HG03558 (cell line): ENCODE results near the gene ABTB2.

Experiments
- ATAC-seq: cut with Tn5 transposase; IDR thresholded peaks from one replicate; pipeline ENCODE4 v1.9.1; 2021; ENCODE audit warnings: moderate number of reproducible peaks; ENCODE audit not compliant: unreplicated experiment; ENCODE audit errors: extremely low read depth

Gene ABTB2

DNA sequence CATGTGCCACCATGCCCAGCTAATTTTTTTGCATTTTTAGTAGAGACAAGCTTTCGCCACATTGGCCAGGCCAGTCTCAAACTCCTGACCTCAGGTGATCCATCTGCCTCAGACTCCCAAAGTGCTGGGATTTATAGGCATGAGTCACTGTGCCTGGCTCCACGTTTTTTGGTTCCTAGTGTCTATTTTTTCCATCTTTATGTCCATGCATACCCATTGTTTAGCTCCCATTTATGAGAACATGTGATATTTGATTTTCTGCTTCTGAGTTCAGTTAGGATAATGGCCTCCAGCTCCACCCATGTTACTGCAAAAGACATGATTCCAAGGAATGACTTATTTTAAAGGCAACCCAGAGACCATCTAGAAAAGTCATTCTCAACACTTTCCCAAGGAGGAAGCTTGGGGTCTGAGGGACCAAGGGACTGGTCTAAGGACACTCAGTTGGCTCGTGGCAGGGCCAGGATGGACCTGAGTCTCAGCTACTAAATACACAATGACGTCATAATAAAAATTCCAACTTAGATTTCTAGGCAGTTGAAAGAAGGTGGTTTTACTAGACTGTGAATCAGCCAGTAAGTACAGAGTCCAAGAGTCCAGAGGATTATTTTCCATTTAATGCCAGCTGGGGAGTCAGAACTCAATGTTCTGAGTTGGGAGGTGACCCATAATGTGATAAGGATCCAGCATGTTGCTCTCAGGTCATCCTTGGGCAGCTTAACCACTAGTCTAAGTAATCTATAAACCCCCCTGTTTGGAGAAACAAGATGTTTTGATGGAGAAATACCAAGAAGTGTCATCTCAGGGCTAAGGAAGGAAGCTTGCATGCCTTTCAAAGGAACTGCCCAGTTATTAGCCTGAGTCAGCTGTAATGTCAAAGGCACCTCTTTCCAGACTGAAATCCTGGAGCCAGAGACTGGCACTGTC, 39.4 kb downstream of the ABTB2 start:
- ATAC-seq: no peak

DNA sequence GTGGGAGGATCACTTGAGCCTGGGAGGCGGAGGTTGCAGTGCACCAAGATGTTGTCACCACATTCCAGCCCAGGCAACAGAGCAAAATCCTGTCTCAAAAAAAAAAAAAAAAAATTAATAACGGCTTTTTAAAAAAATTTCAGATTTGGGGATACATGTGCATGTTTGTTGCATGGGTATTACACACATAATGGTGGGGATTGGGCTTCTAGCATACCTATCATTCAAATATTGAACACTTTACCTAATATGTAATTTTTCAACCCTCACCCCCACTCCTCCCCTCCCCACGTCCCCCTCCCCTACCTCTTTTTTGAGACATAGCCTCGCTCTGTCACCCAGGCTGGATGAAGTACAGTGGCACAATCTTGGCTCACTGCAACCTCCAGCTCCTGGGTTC, 40.1 kb downstream of the ABTB2 start:
- ATAC-seq: no peak

DNA sequence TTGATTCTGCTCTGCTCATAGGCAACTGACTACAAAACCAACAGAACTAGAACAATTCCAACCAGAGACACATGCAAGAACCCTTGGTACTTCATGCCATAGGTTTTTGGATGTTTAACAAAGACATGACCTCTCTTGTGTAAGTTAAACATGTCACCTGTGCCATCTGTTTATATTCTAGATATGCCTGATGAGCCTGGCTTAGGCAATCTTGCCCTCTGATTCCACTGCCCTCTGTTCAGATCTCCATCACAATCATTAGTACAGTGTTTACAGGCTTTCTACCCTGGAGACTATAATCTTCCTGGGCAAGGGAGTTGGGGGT, 40.8 kb downstream of the ABTB2 start:
- ATAC-seq: no peak

DNA sequence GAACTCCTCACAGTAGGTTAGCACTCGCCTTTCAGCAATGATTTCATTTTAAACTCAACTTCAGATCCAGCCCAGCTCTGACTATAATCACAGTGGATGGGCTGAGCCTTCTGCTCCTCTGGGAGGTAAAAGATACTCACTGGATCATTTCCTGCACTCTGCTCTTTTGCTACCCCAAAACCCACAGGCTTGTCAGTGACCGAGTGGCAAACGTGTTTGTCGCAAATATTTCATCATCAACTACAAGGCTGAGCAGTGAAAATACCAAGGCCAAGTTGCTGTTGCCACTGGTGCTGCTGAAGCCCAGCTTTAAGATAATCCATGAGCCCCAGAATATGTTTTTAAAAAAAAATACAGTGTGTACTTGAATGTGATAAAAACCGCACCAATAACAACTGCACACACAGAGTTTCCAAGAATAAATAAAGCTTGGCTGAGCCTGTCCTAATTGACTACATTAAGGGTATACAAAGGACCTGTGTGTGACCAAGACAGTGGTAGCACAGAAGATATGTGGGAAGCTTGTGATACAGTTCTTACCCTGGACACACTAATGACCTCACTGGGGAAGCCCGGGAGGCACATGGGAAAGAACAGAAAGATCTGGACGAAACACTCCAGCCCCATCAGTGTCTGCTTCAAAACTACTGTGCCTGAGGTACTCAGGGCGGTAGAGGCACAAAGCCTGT, 41.3 kb downstream of the ABTB2 start:
- ATAC-seq: no peak

DNA sequence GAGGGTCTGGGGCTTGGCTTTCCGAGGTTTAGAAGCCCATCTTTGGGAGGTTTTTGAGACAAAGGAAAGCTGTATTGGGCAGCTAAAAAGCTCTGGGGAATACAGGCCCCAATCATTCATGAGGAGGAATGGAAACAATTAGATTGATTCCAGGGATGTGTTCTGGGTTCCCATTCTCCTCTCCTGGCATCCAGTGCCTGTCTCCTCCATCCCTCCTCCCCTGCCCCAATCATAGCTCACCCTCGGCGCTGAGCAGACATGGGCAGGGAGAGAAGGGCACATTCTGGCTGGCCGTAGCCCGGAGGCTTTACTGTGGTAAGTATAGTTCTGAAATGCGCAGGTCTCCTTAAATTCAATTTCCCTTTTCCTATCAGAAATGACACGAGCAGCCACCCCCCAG, 42.4 kb downstream of the ABTB2 start:
- ATAC-seq: no peak

DNA sequence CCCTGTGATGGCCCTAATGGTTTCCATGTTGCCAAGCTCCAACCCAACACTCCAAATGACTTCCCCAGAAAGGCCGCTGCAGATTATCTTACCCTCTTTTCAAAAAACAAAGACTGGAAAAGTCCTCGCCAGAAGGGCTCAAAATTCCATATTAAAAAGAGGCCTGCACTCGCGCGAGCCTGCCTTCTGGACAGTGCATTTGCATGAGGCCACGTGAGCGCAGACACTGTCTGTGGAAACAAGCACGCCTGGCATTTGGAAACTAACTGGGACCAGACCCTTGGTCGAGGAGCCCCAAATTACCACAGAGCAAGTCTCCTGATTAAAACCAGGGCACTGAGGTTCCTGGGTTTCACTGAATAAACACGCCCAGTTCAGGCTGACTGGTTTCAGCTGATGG, 42.9 kb downstream of the ABTB2 start:
- no peak for ATAC-seq

DNA sequence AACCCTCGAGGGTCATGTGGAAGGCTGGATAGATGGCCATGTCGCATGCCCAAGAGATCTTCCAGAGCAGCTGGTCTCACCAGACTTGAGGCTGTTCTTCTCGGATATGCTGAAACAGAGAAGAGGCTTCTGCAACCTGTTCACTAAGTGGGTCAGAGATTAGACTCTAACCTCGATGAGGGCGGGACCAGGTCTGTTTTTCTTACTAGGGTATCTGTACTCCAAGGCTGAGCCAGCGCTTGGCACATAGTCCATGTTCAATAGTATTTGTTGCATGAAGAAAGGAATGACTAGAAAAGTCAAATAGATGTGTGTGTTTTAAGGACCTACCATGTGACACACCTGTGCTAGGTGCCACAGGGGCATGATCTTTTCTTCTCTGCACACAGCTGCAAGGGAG, 43.6 kb downstream of the ABTB2 start:
- ATAC-seq: no peak

DNA sequence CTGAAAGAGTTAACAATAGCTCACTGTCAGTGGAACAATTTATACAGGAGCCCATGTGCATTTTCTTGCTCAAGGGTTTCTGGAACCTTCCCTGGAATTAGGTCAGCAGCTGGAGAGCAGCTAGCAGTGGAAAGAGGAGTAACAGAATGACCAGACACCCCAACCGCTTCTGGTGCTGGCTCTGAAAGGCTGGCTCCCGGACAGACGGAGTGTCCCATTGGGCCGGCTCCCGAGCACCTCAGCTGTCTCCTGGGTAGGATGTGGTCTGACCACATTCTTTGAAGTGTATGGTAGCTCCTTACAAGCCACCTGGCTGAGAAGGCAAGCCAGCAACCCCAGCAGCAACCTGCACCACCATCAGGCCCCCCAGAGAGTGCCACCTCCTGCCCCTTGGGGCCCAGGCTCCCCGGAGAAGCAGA, 44.7 kb downstream of the ABTB2 start:
- ATAC-seq: peak; percentile 62

DNA sequence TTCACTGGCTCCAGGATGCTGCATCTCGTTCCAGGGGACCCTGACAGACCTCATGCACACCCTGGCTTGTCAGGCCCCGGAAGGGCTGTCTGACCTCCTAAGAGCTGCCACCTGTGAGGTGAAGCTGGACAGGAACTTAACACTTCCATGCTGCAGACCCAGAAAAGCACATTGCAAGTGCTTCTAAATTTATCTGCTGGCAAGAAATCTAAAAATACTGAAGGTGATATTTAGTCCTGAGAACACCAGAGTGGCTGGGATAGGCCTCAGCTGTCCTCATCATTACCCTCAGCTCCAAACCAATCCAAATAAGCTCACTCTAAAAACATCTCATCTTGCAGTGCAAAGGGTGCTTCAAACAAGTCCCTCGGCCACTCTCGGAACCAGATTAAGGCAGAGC, 46.7 kb downstream of the ABTB2 start:
- no peak for ATAC-seq

DNA sequence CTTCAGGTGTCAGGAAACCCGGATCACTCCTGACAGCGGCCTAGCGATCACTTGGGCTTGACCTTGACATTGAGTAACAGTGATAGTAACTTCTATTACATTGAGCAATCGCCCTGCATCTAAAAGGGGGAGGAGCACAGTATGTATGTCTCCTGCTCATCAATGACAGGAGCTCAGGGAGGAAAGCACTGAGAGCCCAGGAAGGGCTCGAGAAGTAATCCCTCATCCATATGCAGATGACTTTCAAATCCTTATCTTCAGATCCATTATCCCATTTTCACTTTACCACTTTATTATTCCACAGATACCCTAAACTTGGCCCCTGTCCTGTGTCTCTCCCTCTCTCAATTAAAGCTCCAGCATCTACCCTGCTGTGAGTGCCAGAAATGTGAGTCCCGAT, 47.8 kb downstream of the ABTB2 start:
- no peak for ATAC-seq

DNA sequence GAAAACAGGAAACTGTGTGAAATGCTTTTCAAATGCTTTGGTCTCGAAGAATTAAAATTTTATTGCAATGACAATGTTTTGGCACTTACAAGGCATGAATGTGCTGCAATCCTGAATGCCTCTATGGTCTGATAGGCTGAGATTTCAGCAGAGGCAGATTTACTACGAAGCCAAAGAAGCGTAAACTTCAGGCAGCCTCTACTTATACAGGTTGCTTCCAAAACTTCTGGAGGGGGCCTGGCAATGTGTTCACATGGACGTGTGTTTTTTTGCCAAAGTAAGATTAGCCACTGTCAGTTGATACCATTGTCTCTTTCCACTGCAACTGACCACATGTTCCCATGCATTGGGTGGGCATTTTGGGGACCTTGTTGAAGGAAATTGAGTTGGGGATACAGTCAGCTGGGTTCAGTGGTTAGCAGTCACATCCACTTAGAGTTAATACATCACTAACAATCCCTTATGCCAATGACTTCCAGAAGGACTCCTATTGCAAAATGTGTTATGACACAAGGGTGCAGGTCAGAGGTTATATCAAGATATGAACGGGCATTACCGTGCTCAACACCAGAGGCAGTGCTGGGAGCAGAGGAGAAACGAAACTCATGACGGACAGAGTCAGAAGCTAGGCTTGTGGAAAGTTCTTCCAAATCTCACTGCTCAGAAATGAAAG, 48.8 kb downstream of the ABTB2 start:
- ATAC-seq: no peak

DNA sequence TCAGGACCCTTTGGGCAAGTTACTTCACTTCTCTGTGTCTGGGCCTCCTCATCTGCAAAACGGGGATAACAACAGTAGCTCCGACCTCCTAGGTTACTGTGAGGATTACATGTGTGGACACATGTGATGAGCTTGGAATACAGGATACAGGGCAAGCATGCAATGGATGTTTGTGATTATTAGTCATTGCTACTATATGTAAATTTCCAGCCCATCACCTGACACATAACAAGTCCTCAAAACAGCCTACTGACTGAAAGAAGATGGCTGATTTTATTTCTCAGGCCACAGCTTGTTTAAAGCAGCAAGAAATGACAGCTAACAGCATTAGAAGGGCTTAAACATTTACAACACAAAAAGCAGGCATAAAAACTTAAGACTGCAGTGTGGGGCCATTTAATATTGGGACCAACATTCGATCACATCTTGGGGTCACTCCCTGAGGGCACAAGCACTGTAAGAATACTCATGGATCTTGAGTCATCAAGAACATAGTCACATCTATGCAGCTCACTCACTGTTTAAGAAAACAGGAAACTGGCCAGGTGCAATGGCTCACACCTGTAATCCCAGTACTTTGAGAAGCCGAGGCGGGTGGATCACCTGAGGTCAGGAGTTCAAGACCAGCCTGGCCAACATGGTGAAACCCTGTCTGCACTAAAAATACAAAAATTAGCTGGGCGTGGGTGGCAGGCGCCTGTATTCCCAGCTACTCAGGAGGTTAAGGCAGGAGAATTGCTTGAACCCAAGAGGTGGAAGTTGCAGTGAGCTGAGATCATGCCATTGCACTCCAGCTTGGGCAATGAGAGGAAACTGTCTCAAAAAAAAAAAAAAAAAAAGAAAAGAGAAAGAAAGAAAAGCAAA, 49.5 kb downstream of the ABTB2 start:
- no peak for ATAC-seq

DNA sequence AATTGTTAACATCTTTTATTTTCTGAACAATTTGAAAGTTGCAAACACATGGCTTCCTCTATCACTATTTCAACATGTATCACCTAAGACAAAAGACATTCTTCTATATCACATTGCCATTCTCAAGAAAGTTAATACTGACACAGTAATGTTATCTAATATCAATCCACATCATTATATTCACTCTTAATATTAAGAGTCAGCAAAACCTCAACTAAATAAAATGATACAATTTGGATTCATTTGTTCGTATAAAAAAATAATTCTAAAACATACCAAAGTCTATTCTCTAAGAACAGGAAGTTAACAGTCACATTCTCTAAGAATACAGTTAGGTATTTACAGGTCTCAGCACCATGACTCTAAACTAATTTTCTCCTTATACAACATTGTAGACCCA, 52.0 kb downstream of the ABTB2 start:
- ATAC-seq: no peak

DNA sequence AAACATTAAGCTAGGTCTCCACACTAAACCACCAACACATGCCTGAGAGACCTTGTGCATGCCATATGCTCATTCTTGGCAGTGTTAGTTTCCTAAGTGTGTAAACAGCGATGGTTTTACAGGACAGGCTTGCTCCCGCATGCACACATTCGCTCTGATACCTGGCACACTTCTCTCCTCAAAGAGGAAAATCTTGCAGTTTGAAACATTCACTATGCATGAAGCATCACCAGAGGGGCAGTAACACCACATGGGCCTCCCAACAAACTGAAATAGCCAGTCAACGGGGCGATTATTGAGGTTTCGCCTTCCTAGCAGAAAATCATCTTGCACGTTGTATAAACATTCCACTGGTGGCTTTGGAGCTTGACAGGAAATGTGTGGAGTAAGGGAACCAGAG, 52.6 kb downstream of the ABTB2 start:
- ATAC-seq: no peak

DNA sequence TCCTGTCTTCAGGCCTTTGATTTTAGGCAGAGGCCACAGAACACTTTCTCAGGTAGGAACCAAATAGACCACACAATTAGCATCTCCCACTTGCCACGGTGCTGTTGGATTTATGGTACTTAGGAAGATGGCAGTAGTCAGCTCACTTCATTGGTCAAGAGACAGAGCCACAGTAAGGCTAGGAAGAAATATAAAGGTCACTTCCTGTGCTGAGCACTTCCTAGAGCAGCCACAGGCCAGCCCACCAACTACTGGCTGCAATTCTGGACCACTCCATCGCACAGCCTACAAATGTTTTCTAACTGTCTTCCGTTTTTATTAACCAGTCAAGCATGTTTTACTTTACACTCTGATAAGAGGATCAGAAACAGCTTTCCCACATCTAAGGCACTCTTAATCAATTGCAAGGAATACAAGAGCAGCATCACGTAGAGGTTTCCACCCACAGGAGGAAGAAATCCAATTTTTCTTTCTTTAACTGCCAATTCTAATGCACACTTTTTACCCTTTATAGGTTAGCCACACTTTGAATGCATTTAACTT, 54.7 kb downstream of the ABTB2 start:
- ATAC-seq: no peak

DNA sequence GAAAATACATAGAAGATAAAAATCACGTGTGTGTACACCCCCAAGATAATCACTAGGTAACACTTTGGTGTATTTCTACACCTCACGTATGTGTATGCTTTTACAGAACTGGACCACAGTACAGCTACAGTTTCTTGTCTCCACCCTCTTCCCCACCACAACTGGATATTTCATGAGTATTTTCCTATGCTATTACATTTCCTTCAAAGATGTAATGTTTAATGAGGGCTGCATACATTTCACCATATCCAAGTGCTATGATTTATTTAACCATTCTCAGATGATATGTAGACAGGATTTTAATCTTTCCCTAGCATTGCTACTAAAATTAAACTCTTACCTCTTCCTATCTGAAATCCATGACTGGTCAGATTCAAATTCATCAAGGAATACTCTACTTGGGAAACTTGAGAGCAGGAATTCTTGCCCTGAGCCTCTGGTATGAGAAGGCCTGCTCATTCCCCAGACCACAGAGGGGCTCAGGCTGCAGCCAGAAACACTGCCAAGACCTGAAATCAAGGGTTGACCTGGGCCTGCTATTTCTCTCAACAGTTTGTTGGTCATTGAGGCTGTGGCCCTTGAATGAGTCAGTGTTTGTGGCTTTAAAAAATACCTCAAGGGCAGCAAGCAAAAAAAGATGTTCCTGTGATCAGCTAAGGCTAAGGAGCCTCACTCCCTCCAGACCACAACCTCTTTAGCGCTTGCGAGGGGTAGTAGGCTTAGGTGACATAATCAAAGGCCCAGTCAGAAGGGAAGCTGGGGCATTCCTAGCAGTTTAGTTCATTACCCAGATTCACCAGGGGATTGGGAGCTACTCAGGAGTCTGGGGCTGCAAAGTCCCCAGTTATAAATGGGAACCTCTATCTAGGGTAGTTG, 55.5 kb downstream of the ABTB2 start:
- ATAC-seq: peak; percentile 53

DNA sequence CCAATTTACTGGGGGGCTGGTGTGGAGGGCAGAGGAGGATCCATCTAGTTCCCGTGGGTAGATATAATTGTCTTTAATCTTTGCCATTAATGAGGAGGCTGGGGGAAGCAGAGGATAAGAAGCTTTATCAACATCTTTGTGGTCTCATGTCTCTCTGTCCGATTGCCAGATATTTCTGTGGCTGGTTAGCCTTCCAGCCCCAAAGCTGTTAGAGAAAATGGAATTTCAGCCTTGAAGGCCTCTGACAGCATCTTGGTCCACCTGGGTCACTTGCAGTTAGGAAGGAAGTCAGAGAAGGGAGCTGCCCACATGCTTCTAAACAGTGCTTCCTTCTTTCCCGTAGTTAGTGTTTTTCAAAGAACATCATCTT, 56.9 kb downstream of the ABTB2 start:
- ATAC-seq: no peak

DNA sequence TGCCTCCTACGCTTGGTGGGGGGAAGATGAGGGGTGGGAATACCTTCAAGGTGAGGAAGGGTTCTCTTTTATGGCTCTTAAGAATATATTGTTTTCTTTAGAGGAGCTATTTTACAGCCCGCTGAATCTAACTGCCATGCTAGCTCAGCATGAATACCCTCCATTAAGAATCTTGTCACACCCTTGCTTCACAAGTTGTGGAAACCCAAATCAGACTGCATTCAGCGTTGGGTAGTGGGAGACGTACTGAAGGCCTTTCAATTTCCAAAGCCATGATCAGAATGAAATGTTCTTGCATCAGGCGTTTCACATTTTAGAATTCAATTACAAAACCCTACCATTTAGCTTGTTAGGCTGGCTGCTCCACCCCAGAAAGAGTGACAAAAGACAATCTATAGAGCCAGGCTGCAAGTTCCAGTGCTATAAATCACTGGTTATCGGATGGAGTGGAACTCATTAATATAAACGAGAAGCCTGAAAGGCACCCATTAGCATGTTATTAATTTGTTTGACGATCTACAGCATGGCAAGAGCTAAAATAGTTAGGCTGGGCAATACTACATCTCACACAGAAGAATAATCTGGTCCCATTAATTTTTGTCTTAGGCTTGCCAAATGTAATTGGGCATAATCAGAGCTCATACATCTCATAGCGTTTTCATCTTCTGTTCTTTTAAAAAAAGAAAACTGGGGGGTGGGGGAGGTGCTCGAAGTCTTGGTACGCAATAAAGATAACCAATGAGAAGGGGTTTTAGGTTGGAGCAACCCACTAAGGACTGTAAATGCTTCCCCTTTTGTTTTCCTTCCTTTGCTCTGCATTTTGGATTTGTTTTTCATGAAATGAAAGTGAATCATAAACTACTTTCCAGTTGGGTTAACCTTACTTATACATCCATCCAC, 57.5 kb downstream of the ABTB2 start:
- ATAC-seq: no peak
